ENCODE data around the gene NMNAT3. TPM values are rescaled to one million over a fixed set of nuclear protein-coding genes. Genes with fewer than 3 reads are reported as not detected.

The NMNAT3 gene
- total and polyA plus RNA-seq, 2 experiments from 2014 or later, result 8.3 to 9.2 TPM

- Histone ChIP-seq H3K79me2 (replicated peaks; ENCODE audit: insufficient read depth) (no peaks in the 10 kb centered on the region), H2AFZ (no peak overlapping the region), H3F3A (replicated peaks; ENCODE audit: low read depth) (no peaks in the 10 kb centered on the region), H3K4me1 (ENCODE audit: insufficient read depth) (peaks cover 9% of the 10 kb centered on the region), H3K9me2 (ENCODE audit: insufficient read depth) (peaks cover 15% of the 10 kb centered on the region), H3K27ac (ENCODE audit: low read depth) (no peak overlapping the region), H4K20me1 (replicated peaks; ENCODE audit: insufficient read depth) (no peaks in the 10 kb centered on the region), H3K4me3 (no peak overlapping the region), H3K36me3 (ENCODE audit: insufficient read depth) (no peaks in the 10 kb centered on the region), H3K27me3 (ENCODE audit: insufficient read depth) (0 out of 2 replicates have a peak, but pooled peaks cover 4% of the 10 kb centered on the region), H3K4me2 (0 out of 2 replicates have a peak overlapping the region, but pooled peaks have one; percentile 22)
- no peak for TF ChIP-seq STAT1 (IDR thresholded peaks at IDR 0.05; ENCODE audit: unreplicated experiment)
- TF ChIP-seq EZH2 (IDR thresholded peaks at IDR 0.05; ENCODE audit: low read depth, unreplicated experiment), result no peak
- TF ChIP-seq ZNF114 (CRISPR knock-in tag; IDR thresholded peaks at IDR 0.05), result no peak
- TF ChIP-seq POLR2AphosphoS5 (IDR thresholded peaks at IDR 0.05; ENCODE audit: low read depth), result no peak
- no peak for TF ChIP-seq ZNF462 (CRISPR knock-in tag; IDR thresholded peaks at IDR 0.05)
- no peak for TF ChIP-seq EZH2phosphoT487 (IDR thresholded peaks at IDR 0.05; ENCODE audit: unreplicated experiment)
- TF ChIP-seq CREB1 (CRISPR knock-in tag; IDR thresholded peaks at IDR 0.05; ENCODE audit: low read depth), result no peak
- no peak for TF ChIP-seq NANOG (IDR thresholded peaks at IDR 0.05; ENCODE audit: borderline replicate concordance)
- H3K27ac Mint-ChIP-seq, result no peak overlapping the region
- H3K36me3 Mint-ChIP-seq (ENCODE audit: low read depth), result peaks cover 6% of the 10 kb centered on the region; the same call in 1 of the 3 replicates
- no peak overlapping the region for H3K4me3 Mint-ChIP-seq
- ATAC-seq, result no peak
- H3K9me3 Mint-ChIP-seq, result no peaks in the 10 kb centered on the region; the same call in 1 of the 3 replicates
- peaks cover 14% of the 10 kb centered on the region for H3K4me1 Mint-ChIP-seq
- H3K27me3 Mint-ChIP-seq (ENCODE audit: insufficient read depth, low read depth, poor library complexity), result peaks cover 15% of the 10 kb centered on the region
- no peak for DNase-seq (ENCODE audit: low spot score)
Measured at GRCh38 chr3:139546772-139547171, 131.0 kb downstream of the NMNAT3 start.

Data from GM23338 (cell line).